ENCODE measurements around the gene SLC51B.

Gene SLC51B

GRCh38 chr15:65076486-65077290, 31.5 kb downstream of the SLC51B start, which contains the start of gene KBTBD13:
Gene KBTBD13 (plus strand): TSS chr15:65076746. CDS start chr15:65076816, 70 bp downstream.
- TF ChIP-seq CTCF (IDR thresholded peaks at IDR 0.05; ENCODE audit: insufficient read depth, low read length, missing control alignments): no peak
- CTCF ChIA-PET: interaction anchor here (0.9 to 14.3 kb wide), 11 partner anchors 9 to 345 kb away, joined by 3 to 338 read pairs (median 35); partner anchors contain the start of gene RASL12
- DNase-seq (ENCODE audit: low read depth, low spot score): no peak
- H3K4me3 ChIP-seq (ENCODE audit: low read depth, low read length): no peak within 1 kb of the TSS
- POLR2A ChIA-PET: no interaction called here

- ChIA-PET CTCF (interaction anchor here (0.9 to 14.3 kb wide), 17 partner anchors 10 to 391 kb away, joined by 3 to 338 read pairs (median 12); partner anchors contain the start of gene RASL12), POLR2A (no interaction called here)
- no peak for DNase-seq (ENCODE audit: low read depth, low spot score)
- no peak overlapping the region for H3K4me3 ChIP-seq (ENCODE audit: low read depth, low read length)
- no peak for TF ChIP-seq CTCF (IDR thresholded peaks at IDR 0.05; ENCODE audit: insufficient read depth, low read length, missing control alignments)
Measured at GRCh38 chr15:65077291-65077980, 32.2 kb downstream of the SLC51B start.

- DNase-seq (ENCODE audit: low read depth, low spot score): no peak
- CTCF ChIA-PET: interaction anchor here (0.6 to 14.3 kb wide), 20 partner anchors 10 to 391 kb away, joined by 3 to 338 read pairs (median 5); partner anchors contain the start of gene RASL12
Measured at GRCh38 chr15:65077981-65078352, 32.8 kb downstream of the SLC51B start.

GRCh38 chr15:65079580-65079979, 34.4 kb downstream of the SLC51B start:
- no peak for DNase-seq (ENCODE audit: low read depth, low spot score)
- no peak for TF ChIP-seq CTCF (IDR thresholded peaks at IDR 0.05; ENCODE audit: insufficient read depth, low read length, missing control alignments)
- CTCF ChIA-PET: interaction anchor here (2.4 to 14.3 kb wide), 8 partner anchors 8 to 347 kb away, joined by 12 to 338 read pairs (median 77); partner anchors contain the start of gene RASL12
- POLR2A ChIA-PET: interaction anchor here (1.1 kb wide), 1 partner anchor 10 kb away, joined by 3 read pairs; no protein-coding TSS in a partner anchor
- H3K4me3 ChIP-seq (ENCODE audit: low read depth, low read length): no peak overlapping the region

More at GRCh38 chr15:65077981-65078352, 32.8 kb downstream of the SLC51B start:
- TF ChIP-seq CTCF (IDR thresholded peaks at IDR 0.05; ENCODE audit: insufficient read depth, low read length, missing control alignments): peak; percentile 85
- POLR2A ChIA-PET: no interaction called here
- no peak overlapping the region for H3K4me3 ChIP-seq (ENCODE audit: low read depth, low read length)

GRCh38 chr15:65081270-65081669, 36.1 kb downstream of the SLC51B start:
- no peak for DNase-seq (ENCODE audit: low read depth, low spot score)
- no peak overlapping the region for H3K4me3 ChIP-seq (ENCODE audit: low read depth, low read length)
- TF ChIP-seq CTCF (IDR thresholded peaks at IDR 0.05; ENCODE audit: insufficient read depth, low read length, missing control alignments): no peak
- POLR2A ChIA-PET: no interaction called here
- CTCF ChIA-PET: interaction anchor here (2.6 to 14.3 kb wide), 6 partner anchors 8 to 47 kb away, joined by 9 to 338 read pairs (median 95); partner anchors contain the start of gene RASL12

All from AG04449 (cell line).